Effector memory CD4-positive, alpha-beta T cell (primary cell): Measurements from ENCODE around the gene KIAA0930.

Experiments
- DNase-seq, 3 donors: peaks; one replicate each; pipeline ENCODE4 v3.0.0-alpha.2; 2020
- H3K27ac ChIP-seq: 2 replicates; pipeline ENCODE4 v1.7.0; 2013; ENCODE audit warnings: mild to moderate bottlenecking, low read length, moderate library complexity; ENCODE audit not compliant: insufficient read depth, poor library complexity, severe bottlenecking
- H3K27me3 ChIP-seq: replicated peaks from 2 replicates; pipeline ENCODE4 v1.7.0; 2013; ENCODE audit warnings: mild to moderate bottlenecking, low read length; ENCODE audit not compliant: insufficient read depth, control insufficient read depth, poor library complexity, severe bottlenecking
- H3K36me3 ChIP-seq: 2 replicates; pipeline ENCODE4 v1.7.0; 2013; ENCODE audit warnings: mild to moderate bottlenecking, low read length, moderate library complexity; ENCODE audit not compliant: control insufficient read depth, insufficient read depth
- H3K4me1 ChIP-seq: 2 replicates; pipeline ENCODE4 v1.7.0; 2013; ENCODE audit warnings: low read length, mild to moderate bottlenecking; ENCODE audit not compliant: control insufficient read depth, insufficient read depth, poor library complexity, severe bottlenecking
- H3K4me3 ChIP-seq: 2 replicates; pipeline ENCODE4 v1.7.0; 2013; ENCODE audit warnings: low read length, low read depth, mild to moderate bottlenecking; ENCODE audit not compliant: insufficient read depth, poor library complexity, severe bottlenecking
- H3K9me3 ChIP-seq: 2 replicates; pipeline ENCODE4 v1.7.0; 2013; ENCODE audit warnings: mild to moderate bottlenecking, low read length, moderate library complexity; ENCODE audit not compliant: control insufficient read depth

Gene KIAA0930

DNA sequence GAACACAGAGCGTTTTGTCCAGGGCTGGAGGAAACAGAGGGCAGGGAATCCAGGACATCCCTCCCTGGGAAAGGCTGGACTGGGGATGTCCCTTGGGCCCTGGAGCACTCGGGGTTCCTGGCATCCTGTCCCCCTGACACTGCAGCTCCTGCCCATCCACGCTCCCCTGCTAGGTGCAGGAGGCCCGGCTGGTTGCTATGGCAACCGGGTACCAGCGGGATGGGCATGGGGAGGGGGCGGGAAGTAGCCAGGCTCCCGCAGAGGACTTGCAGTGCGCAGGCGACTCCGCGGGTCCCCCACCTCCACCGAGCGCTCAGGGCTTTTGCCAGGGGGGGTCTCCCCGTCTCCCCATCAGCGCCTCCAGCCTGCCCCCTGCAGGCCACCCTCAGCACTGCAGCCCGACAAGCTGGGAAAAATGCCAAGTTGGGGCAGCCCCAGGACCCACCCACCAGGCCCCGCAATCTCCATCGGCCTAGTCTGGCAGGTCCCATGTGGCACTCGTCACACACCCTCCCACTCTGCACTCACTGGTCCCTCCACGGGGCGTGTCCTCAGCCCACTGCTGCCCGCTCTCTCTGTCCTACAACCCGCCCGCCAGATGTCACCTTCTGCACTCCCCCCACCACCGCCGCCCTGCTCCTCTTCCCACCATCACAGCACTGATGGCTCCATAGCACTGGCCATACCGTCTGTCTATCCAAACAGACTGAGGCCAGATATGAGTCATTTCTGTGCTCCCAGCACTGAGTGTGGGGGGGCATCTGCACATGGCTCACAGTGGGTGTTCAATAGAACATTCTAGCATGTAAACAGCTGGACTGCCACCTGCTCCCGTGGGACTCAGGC lies 31.5 kb downstream of the KIAA0930 start:
- Histone ChIP-seq H3K36me3 (peaks cover 8% of the 10 kb centered on the region), H3K4me3 (no peak overlapping the region), H3K27ac (no peak overlapping the region), H3K4me1 (no peaks in the 10 kb centered on the region), H3K9me3 (no peaks in the 10 kb centered on the region), H3K27me3 (no peaks in the 10 kb centered on the region)
- peak in 2 of 3 donors; percentile 5 to 8 for DNase-seq

GRCh38 chr22:45208696-45208992 lies 32.0 kb downstream of the KIAA0930 start:
- Histone ChIP-seq H3K36me3 (peaks cover 8% of the 10 kb centered on the region), H3K9me3 (no peaks in the 10 kb centered on the region), H3K4me3 (no peak overlapping the region), H3K27ac (no peak overlapping the region), H3K27me3 (no peaks in the 10 kb centered on the region), H3K4me1 (no peaks in the 10 kb centered on the region)
- no peak for DNase-seq

- Histone ChIP-seq H3K4me1 (no peaks in the 10 kb centered on the region), H3K27ac (no peak overlapping the region), H3K36me3 (peaks cover 12% of the 10 kb centered on the region), H3K4me3 (no peak overlapping the region), H3K9me3 (no peaks in the 10 kb centered on the region), H3K27me3 (no peaks in the 10 kb centered on the region)
- no peak for DNase-seq
Measured at GRCh38 chr22:45207981-45208664, 32.6 kb downstream of the KIAA0930 start.

DNA sequence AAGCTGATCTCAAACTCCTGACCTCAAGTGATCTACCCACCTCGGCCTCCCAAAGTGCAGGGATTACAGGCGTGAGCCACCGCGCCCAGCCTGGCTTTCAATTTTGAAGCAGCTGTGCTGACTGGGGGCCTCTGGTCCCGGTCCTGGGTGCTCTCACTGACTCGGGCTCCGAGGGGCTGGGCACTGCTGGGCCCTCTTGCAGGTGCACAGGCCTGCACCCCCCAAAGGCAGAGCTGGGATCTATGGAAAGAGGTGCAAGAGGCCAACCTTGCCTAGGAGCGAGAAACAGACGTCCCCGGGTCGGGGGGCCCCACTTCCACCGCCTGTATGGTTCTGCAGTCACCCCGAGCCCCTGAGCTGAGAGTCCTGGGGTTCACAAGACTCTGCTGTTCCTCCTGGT lies 33.2 kb downstream of the KIAA0930 start:
- no peaks in the 10 kb centered on the region for H3K27me3 ChIP-seq
- no peak overlapping the region for H3K27ac ChIP-seq
- DNase-seq: no peak
- no peaks in the 10 kb centered on the region for H3K4me1 ChIP-seq
- no peak overlapping the region for H3K4me3 ChIP-seq
- no peaks in the 10 kb centered on the region for H3K9me3 ChIP-seq
- peaks cover 18% of the 10 kb centered on the region for H3K36me3 ChIP-seq

DNA sequence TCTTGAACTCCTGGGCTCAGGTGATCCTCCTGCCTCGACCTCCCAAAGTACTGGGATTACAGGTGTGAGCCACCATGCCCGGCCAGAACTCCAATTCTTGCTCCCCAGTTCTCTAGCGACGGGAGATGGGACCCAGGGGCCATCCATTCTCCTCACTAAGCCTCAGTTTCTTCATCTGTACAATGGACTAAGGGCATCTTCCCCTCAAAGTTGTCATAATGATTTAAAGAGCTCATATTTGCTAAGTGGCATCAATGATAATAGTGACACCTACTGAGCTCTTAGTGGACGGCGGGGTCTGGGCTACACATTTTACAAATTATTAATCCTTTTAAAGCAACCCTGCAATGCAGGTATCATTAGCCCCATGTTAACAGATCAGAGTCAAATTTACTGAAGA lies 34.5 kb downstream of the KIAA0930 start:
- no peaks in the 10 kb centered on the region for H3K27me3 ChIP-seq
- peaks cover 20% of the 10 kb centered on the region for H3K36me3 ChIP-seq
- no peaks in the 10 kb centered on the region for H3K9me3 ChIP-seq
- H3K4me1 ChIP-seq: no peaks in the 10 kb centered on the region
- H3K4me3 ChIP-seq: no peak overlapping the region
- no peak for DNase-seq
- no peak overlapping the region for H3K27ac ChIP-seq

DNA sequence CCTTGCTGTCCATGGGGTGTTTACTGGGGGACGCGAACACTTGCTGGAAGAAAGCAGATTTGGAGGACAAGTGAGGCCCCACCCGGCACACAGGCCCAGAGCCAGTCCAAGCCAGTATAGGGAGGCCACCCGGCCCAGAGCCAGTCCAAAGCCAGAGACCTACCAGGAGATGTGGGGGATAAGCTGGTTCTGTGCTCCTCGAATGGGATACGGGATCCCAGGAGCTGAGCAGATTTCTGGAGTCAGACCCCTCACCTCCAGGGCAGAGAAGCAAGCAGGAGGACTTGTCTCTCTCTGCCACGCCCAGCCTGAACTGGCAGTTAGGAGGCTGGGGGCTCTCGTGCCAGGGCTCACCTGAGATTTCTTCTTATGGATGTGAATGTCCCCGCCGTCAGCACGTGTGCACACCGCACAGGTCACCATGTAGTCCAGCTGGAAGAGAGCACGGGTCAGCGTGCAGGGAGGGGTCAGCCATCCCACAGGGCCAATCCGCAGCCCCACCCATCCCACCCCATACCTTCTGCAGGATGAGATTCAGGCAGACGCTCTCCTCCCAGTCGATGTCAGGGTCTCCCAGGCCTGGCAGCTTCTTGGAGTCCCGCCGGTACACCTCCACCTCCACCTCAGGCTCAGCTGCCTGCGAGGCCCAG lies 35.3 kb downstream of the KIAA0930 start:
- H3K4me1 ChIP-seq: no peaks in the 10 kb centered on the region
- H3K27ac ChIP-seq: no peak overlapping the region
- H3K27me3 ChIP-seq: no peaks in the 10 kb centered on the region
- no peak for DNase-seq
- no peak overlapping the region for H3K4me3 ChIP-seq
- H3K36me3 ChIP-seq: peaks cover 25% of the 10 kb centered on the region
- no peaks in the 10 kb centered on the region for H3K9me3 ChIP-seq

DNA sequence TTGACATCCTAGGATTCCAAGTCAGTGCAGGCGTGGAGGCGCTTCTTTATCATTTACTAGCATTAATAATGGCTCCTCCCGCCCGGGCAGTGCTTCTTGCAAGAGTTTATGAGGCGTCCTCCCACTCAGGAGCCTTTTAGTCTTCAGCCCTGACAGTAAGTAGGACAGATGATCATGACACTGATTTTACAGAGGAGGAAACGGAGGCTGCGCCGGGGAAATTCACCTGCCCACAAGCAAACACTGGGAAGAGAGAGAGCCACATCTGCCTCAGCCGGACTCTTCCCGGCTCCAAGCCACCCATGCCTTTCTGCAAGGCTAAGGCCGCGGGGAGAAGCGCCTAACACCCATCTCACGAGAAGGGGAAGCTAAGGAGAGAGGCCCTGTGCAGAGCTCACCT lies 35.9 kb downstream of the KIAA0930 start:
- H3K4me3 ChIP-seq: no peak overlapping the region
- no peak overlapping the region for H3K27ac ChIP-seq
- no peaks in the 10 kb centered on the region for H3K27me3 ChIP-seq
- H3K36me3 ChIP-seq: peaks cover 25% of the 10 kb centered on the region
- DNase-seq: no peak
- H3K9me3 ChIP-seq: no peaks in the 10 kb centered on the region
- no peaks in the 10 kb centered on the region for H3K4me1 ChIP-seq

DNA sequence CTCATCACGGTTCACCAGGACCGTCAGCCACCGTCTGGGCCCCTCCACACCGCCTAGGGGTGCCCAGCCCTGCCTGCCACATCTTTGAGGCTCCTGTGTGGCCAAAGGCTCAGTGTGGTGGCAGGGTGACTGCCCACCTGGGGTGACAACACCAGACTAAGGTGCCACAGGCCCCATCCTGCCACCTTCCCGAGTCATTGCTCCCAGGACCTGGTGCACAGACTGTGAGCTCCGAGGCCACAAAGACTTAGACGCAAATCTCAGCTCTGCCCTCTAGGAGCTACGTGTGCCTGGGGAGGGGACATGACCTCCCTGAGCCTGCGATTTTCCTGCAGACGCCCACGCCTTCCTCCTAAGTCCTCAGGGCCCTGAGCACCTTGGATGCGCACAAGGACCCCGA lies 36.5 kb downstream of the KIAA0930 start:
- no peak overlapping the region for H3K27ac ChIP-seq
- peaks cover 31% of the 10 kb centered on the region for H3K36me3 ChIP-seq
- no peak for DNase-seq
- H3K4me1 ChIP-seq: no peaks in the 10 kb centered on the region
- H3K9me3 ChIP-seq: no peaks in the 10 kb centered on the region
- no peaks in the 10 kb centered on the region for H3K27me3 ChIP-seq
- no peak overlapping the region for H3K4me3 ChIP-seq

GRCh38 chr22:45203150-45203951 lies 37.3 kb downstream of the KIAA0930 start:
- no peaks in the 10 kb centered on the region for H3K9me3 ChIP-seq
- no peak overlapping the region for H3K27ac ChIP-seq
- H3K4me1 ChIP-seq: no peaks in the 10 kb centered on the region
- H3K36me3 ChIP-seq: peaks cover 36% of the 10 kb centered on the region
- H3K27me3 ChIP-seq: no peaks in the 10 kb centered on the region
- no peak overlapping the region for H3K4me3 ChIP-seq
- no peak for DNase-seq
